GM18907 (cell line): ENCODE measurements around the gene LYRM2.
"Not testable (repeated sequence)": the region's sequence is repeated elsewhere in the genome, so short reads cannot be mapped to it uniquely, and the experiment has no call there.

Source experiments
- ATAC-seq: cut with Tn5 transposase; IDR thresholded peaks from one replicate; pipeline ENCODE4 v1.9.1; 2021; ENCODE audit warnings: mild to moderate bottlenecking, moderate library complexity; ENCODE audit not compliant: unreplicated experiment

The LYRM2 gene

GRCh38 chr6:89649682-89650081 is 11.1 kb upstream of the LYRM2 start:
- no peak for ATAC-seq

DNA sequence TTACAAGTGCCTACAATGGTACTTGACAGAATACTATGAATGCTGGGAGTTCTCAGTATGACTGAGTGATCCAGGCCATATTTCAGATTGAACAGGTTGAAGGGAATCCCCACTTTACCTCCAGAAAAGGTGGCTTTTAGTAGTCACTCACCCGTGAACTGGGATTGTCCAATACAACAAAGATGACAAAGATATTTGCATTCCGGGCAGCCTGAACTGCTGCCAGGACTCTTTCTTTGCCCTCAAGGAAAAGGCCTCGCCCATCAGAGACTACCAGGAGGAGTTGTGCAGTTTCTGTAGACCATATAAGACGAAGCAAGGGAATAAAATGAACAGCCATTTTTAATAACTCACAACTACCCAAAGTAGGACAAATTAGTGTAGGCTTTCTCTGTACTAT is 6.3 kb upstream of the LYRM2 start:
- ATAC-seq = no peak

DNA sequence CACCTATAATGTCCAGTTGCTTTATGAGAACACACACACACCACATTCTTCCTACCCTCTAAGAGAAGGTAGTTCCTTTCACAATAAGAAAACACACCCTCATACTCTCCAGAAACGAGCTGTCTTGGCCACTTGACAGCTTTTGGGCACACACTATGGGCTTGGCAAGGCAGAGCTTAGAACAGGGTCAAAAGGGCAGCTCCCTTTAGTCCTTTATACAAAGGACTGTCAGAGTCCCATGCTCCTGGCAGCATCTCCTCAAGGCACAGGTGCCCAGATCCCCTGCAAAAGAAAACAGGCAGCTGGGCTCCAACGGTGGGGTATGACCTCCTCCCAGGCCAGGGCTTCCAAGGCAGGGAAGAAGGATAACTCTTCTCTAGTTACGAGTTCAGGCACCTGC is 4.9 kb upstream of the LYRM2 start:
- ATAC-seq = no peak

DNA sequence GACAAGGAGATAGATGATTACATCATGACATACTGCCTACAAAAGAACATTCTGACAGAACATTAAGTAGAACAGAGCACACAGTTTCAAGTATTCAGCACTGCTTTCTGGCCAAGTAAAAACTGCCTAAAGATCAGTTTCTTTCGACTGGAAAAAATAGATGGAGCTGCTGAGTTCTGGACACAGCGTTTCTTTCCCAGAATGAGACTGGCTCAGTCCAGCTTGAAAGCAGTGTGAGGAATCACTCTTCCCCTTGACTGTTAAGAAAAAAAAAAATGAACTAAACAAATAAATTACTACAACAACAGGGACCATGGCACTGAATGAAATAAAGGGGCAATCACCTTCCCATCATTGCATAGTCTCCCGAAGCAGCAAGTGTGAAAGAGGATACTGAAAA is 4.4 kb upstream of the LYRM2 start:
- ATAC-seq = no peak

- not testable (repeated sequence) for ATAC-seq
These were observed 3.0 kb upstream of the LYRM2 start for GRCh38 chr6:89641581-89641980.

GRCh38 chr6:89640804-89641203 is 2.3 kb upstream of the LYRM2 start:
- ATAC-seq = no peak

GRCh38 chr6:89637960-89638319 is 607 bp downstream of the LYRM2 start:
- ATAC-seq = peak; percentile 3

- ATAC-seq = not testable (repeated sequence)
These were observed 2.1 kb downstream of the LYRM2 start for GRCh38 chr6:89636412-89636811.

GRCh38 chr6:89630488-89630887 is 8.1 kb downstream of the LYRM2 start:
- no peak for ATAC-seq

GRCh38 chr6:89623749-89624148 is 14.8 kb downstream of the LYRM2 start:
- ATAC-seq = no peak

DNA sequence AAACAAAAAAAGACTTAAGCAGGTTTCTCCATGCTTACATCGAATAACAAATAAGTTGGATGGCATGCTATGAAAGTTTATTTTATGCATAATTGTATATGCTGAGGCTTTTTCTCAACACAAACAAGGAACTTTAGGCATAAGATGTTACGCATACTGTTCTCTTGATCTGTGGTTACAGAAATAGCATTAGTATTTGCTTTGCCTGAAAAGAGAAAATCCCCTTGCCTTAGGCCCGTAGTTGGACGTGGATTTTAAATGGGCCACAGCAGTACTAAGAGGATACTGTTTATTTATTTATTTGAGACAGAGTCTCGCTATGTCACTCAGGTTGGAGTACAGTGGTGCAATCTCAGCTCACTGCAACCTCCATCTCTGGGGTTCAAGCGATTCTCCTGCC is 19.0 kb downstream of the LYRM2 start:
- no peak for ATAC-seq

DNA sequence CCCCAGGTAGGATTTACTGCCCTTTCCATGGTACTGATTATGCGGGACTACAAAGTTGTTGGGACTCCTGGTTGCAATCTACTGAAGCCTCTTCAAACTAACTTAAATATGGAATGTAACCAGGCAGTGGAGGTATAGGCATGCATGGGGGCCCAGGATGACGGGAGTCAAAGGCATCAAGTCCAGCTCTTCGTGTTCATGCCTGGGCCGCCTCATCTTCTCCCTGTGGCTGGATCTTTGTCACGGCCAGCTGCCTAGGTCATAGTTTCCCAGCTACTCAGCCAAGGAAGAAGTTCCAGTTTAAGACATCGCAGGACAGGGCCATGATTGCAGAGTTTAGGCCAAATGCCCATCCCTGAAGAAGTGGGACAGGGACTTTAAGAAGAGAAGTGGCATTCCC is 20.5 kb downstream of the LYRM2 start:
- no peak for ATAC-seq

GRCh38 chr6:89616531-89616930 is 22.0 kb downstream of the LYRM2 start:
- ATAC-seq = no peak

DNA sequence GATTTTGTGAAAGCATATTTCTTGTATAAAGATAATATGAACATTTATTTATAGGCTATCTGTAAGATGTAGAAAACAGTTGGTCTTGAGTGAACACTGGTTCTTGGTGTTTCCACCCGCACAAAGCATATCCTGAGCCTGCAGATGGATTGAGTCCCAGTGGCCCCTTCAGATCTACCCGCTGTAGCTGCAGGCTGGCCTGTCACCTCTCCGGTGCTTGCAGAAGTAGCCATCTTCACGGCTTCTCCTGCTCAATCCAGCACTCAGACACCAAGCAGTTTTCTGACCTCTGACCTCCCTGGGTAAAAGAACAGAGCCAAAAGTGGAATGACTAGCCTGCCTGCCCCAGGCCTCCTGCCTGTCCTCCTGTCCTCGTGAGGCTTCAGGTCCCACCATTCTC is 22.7 kb downstream of the LYRM2 start:
- no peak for ATAC-seq

DNA sequence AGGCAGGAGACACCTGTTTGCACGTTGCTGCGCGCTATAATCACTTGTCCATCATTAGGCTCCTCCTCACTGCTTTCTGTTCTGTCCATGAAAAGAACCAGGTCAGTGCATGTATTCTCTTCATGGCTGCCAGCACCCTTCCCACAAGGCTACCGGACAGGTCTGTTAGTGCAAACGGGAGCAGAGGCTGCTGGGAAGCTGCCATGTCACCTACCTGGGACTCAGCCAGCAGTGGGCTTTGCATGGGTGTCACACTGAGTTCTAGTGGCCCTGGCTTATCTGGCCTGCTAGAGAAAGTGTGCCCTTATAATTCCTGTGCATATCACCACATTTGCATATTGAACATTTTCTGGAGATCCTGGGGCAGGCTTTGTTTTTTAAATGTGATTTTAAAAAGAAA is 24.8 kb downstream of the LYRM2 start:
- ATAC-seq = no peak

GRCh38 chr6:89612121-89612520 is 26.4 kb downstream of the LYRM2 start:
- ATAC-seq = no peak

- no peak for ATAC-seq
These were observed 26.9 kb downstream of the LYRM2 start for GRCh38 chr6:89611666-89612065.

GRCh38 chr6:89610149-89610642 is 28.4 kb downstream of the LYRM2 start:
- peak; percentile 62 for ATAC-seq

- ATAC-seq = no peak
These were observed 32.7 kb downstream of the LYRM2 start for GRCh38 chr6:89605861-89606260.

- ATAC-seq = no peak
These were observed 33.9 kb downstream of the LYRM2 start for GRCh38 chr6:89604653-89605052.

GRCh38 chr6:89602166-89602565 is 36.4 kb downstream of the LYRM2 start:
- ATAC-seq = no peak

GRCh38 chr6:89599727-89600126 is 38.8 kb downstream of the LYRM2 start:
- no peak for ATAC-seq

DNA sequence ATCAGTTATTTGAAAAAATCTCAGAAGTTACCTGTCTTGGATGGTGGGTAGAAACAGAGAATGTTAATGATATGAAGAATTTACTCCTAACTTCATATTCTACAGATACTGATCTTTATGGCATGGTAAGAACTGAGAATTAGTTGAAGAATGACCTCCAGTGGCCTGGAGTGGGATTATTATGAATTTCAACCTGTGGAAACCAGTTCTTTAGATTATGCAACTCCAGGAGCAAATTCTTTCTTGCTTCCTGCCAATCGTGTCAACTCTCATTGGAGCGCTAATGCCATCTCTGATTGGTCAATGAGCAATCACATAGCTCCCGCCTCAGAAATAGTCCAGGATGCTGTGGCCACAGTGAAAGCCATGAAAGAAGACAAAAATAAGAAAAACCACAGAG is 40.6 kb downstream of the LYRM2 start:
- ATAC-seq = no peak

DNA sequence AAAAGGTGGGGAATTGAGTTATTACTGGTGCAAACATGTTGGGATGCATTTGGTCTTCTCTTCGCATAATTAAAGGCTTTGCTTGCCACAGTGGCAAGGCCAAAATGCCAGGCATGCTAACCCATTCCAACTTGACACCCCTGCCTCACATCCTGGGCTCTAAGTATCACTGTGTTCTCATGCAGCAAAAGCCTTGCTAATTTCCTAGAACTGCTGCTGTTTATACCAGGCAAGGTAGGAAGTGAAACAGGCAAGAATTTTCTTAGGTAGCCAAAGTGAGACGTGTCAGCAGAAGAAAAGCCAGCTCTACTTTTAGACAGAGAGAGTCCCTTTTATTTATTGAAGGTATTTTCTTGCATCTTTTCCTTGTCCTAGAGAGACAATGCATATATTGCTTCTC is 41.2 kb downstream of the LYRM2 start:
- no peak for ATAC-seq
